ENCODE results near the gene GFOD1.

The GFOD1 gene

GRCh38 chr6:13378669-13379590, 108.5 kb downstream of the GFOD1 start:
- H3K79me2 ChIP-seq (ENCODE audit: control insufficient read depth, insufficient read depth, low read length), result no peaks in the 10 kb centered on the region
- no peak overlapping the region for H4K8ac ChIP-seq (ENCODE audit: low read depth, low read length)
- H3K79me1 ChIP-seq (ENCODE audit: low read length), result no peaks in the 10 kb centered on the region
- no peak overlapping the region for H3K9ac ChIP-seq (ENCODE audit: low read length)
- no peak overlapping the region for H2BK5ac ChIP-seq (ENCODE audit: low read length)
- H3K18ac ChIP-seq (ENCODE audit: low read length), result no peak overlapping the region
- H2BK15ac ChIP-seq (replicated peaks; ENCODE audit: low read depth), result no peak overlapping the region
- H3K4ac ChIP-seq (ENCODE audit: low read depth, low read length), result no peak overlapping the region
- no peak overlapping the region for H3K23ac ChIP-seq (ENCODE audit: low read length)
- no peak overlapping the region for H3K56ac ChIP-seq (ENCODE audit: low read length)
- no peak overlapping the region for H2BK120ac ChIP-seq (ENCODE audit: low read depth, low read length)
- no CpG with 5 or more reads among the region's 9 CpGs for WGBS (ENCODE audit: extremely low coverage, insufficient coverage, low lambda C conversion rate)
- no peak overlapping the region for H3K27ac ChIP-seq (ENCODE audit: low read depth, low read length)
- no peak overlapping the region for H3K4me3 ChIP-seq (ENCODE audit: low read length)
- peaks cover 1% of the 10 kb centered on the region for H3K4me1 ChIP-seq (ENCODE audit: control insufficient read depth, low read depth, low read length)
- no peaks in the 10 kb centered on the region for H3K27me3 ChIP-seq (ENCODE audit: insufficient read depth, low read length, poor library complexity)
- no peaks in the 10 kb centered on the region for H3K36me3 ChIP-seq (ENCODE audit: control insufficient read depth, insufficient read depth, low read length)
- no peak overlapping the region for H3K4me2 ChIP-seq (ENCODE audit: low read length)
- peak; percentile 51 for DNase-seq
- no peak overlapping the region for H2AK5ac ChIP-seq (ENCODE audit: low read length)
- no peak overlapping the region for H4K5ac ChIP-seq (ENCODE audit: low read length)

GRCh38 chr6:13377054-13377758, 110.2 kb downstream of the GFOD1 start:
- Histone ChIP-seq H3K4ac (ENCODE audit: low read depth, low read length) (no peak overlapping the region), H2BK15ac (replicated peaks; ENCODE audit: low read depth) (no peak overlapping the region), H3K79me1 (ENCODE audit: low read length) (no peaks in the 10 kb centered on the region), H3K27ac (ENCODE audit: low read depth, low read length) (no peak overlapping the region), H3K4me2 (ENCODE audit: low read length) (no peak overlapping the region), H3K18ac (ENCODE audit: low read length) (no peak overlapping the region), H3K23ac (ENCODE audit: low read length) (no peak overlapping the region), H4K5ac (ENCODE audit: low read length) (no peak overlapping the region), H2BK120ac (ENCODE audit: low read depth, low read length) (no peak overlapping the region), H3K27me3 (ENCODE audit: insufficient read depth, low read length, poor library complexity) (no peaks in the 10 kb centered on the region), H3K79me2 (ENCODE audit: control insufficient read depth, insufficient read depth, low read length) (no peaks in the 10 kb centered on the region), H3K9ac (ENCODE audit: low read length) (no peak overlapping the region), H3K4me3 (ENCODE audit: low read length) (no peak overlapping the region), H3K56ac (ENCODE audit: low read length) (no peak overlapping the region), H2AK5ac (ENCODE audit: low read length) (no peak overlapping the region), H2BK5ac (ENCODE audit: low read length) (no peak overlapping the region), H3K4me1 (ENCODE audit: control insufficient read depth, low read depth, low read length) (peaks cover 1% of the 10 kb centered on the region), H3K36me3 (ENCODE audit: control insufficient read depth, insufficient read depth, low read length) (no peaks in the 10 kb centered on the region), H4K8ac (ENCODE audit: low read depth, low read length) (no peak overlapping the region)
- whole genome bisulfite sequencing (ENCODE audit: extremely low coverage, insufficient coverage, low lambda C conversion rate), result no CpG with 5 or more reads among the region's 2 CpGs
- DNase-seq, result no peak

GRCh38 chr6:13375360-13375878, 112.0 kb downstream of the GFOD1 start:
- H2AK5ac ChIP-seq (ENCODE audit: low read length), result no peak overlapping the region

GRCh38 chr6:13373919-13374318, 113.5 kb downstream of the GFOD1 start:
- no peak overlapping the region for H3K4me2 ChIP-seq (ENCODE audit: low read length)
- no peak overlapping the region for H2BK5ac ChIP-seq (ENCODE audit: low read length)
- no peak overlapping the region for H3K56ac ChIP-seq (ENCODE audit: low read length)
- no peaks in the 10 kb centered on the region for H3K27me3 ChIP-seq (ENCODE audit: insufficient read depth, low read length, poor library complexity)
- H2BK15ac ChIP-seq (replicated peaks; ENCODE audit: low read depth), result no peak overlapping the region
- DNase-seq, result no peak
- H3K79me1 ChIP-seq (ENCODE audit: low read length), result no peaks in the 10 kb centered on the region
- H3K18ac ChIP-seq (ENCODE audit: low read length), result no peak overlapping the region
- no peak overlapping the region for H2BK120ac ChIP-seq (ENCODE audit: low read depth, low read length)
- no peaks in the 10 kb centered on the region for H3K79me2 ChIP-seq (ENCODE audit: control insufficient read depth, insufficient read depth, low read length)
- no peak overlapping the region for H3K27ac ChIP-seq (ENCODE audit: low read depth, low read length)
- no peak overlapping the region for H4K8ac ChIP-seq (ENCODE audit: low read depth, low read length)
- no CpG with 5 or more reads among the region's 1 CpG for WGBS (ENCODE audit: extremely low coverage, insufficient coverage, low lambda C conversion rate)
- H3K36me3 ChIP-seq (ENCODE audit: control insufficient read depth, insufficient read depth, low read length), result no peaks in the 10 kb centered on the region
- H3K4ac ChIP-seq (ENCODE audit: low read depth, low read length), result no peak overlapping the region
- no peaks in the 10 kb centered on the region for H3K4me1 ChIP-seq (ENCODE audit: control insufficient read depth, low read depth, low read length)
- H3K23ac ChIP-seq (ENCODE audit: low read length), result no peak overlapping the region
- no peak overlapping the region for H3K9ac ChIP-seq (ENCODE audit: low read length)
- H4K5ac ChIP-seq (ENCODE audit: low read length), result no peak overlapping the region
- H3K4me3 ChIP-seq (ENCODE audit: low read length), result no peak overlapping the region
- no peak overlapping the region for H2AK5ac ChIP-seq (ENCODE audit: low read length)

More at GRCh38 chr6:13375360-13375878, 112.0 kb downstream of the GFOD1 start:
- Histone ChIP-seq H2BK15ac (replicated peaks; ENCODE audit: low read depth) (no peak overlapping the region), H3K36me3 (ENCODE audit: control insufficient read depth, insufficient read depth, low read length) (no peaks in the 10 kb centered on the region), H3K4ac (ENCODE audit: low read depth, low read length) (no peak overlapping the region), H3K23ac (ENCODE audit: low read length) (no peak overlapping the region), H3K9ac (ENCODE audit: low read length) (no peak overlapping the region), H3K79me2 (ENCODE audit: control insufficient read depth, insufficient read depth, low read length) (no peaks in the 10 kb centered on the region), H2BK120ac (ENCODE audit: low read depth, low read length) (no peak overlapping the region), H3K27ac (ENCODE audit: low read depth, low read length) (no peak overlapping the region), H3K56ac (ENCODE audit: low read length) (no peak overlapping the region), H3K18ac (ENCODE audit: low read length) (no peak overlapping the region), H3K79me1 (ENCODE audit: low read length) (no peaks in the 10 kb centered on the region), H3K4me3 (ENCODE audit: low read length) (no peak overlapping the region), H2BK5ac (ENCODE audit: low read length) (no peak overlapping the region), H3K27me3 (ENCODE audit: insufficient read depth, low read length, poor library complexity) (no peaks in the 10 kb centered on the region), H4K5ac (ENCODE audit: low read length) (no peak overlapping the region), H3K4me1 (ENCODE audit: control insufficient read depth, low read depth, low read length) (no peaks in the 10 kb centered on the region), H4K8ac (ENCODE audit: low read depth, low read length) (no peak overlapping the region), H3K4me2 (ENCODE audit: low read length) (no peak overlapping the region)
- DNase-seq, result no peak
- no CpG with 5 or more reads among the region's 9 CpGs for WGBS (ENCODE audit: extremely low coverage, insufficient coverage, low lambda C conversion rate)

- Histone ChIP-seq H3K18ac (ENCODE audit: low read length) (no peak overlapping the region), H3K4me3 (ENCODE audit: low read length) (no peak overlapping the region), H3K79me2 (ENCODE audit: control insufficient read depth, insufficient read depth, low read length) (no peaks in the 10 kb centered on the region), H3K36me3 (ENCODE audit: control insufficient read depth, insufficient read depth, low read length) (no peaks in the 10 kb centered on the region), H3K4me2 (ENCODE audit: low read length) (no peak overlapping the region), H3K79me1 (ENCODE audit: low read length) (no peaks in the 10 kb centered on the region), H3K27me3 (ENCODE audit: insufficient read depth, low read length, poor library complexity) (no peaks in the 10 kb centered on the region), H2BK120ac (ENCODE audit: low read depth, low read length) (no peak overlapping the region), H4K8ac (ENCODE audit: low read depth, low read length) (no peak overlapping the region), H3K9ac (ENCODE audit: low read length) (no peak overlapping the region), H3K23ac (ENCODE audit: low read length) (no peak overlapping the region), H3K56ac (ENCODE audit: low read length) (no peak overlapping the region), H2BK5ac (ENCODE audit: low read length) (no peak overlapping the region), H4K5ac (ENCODE audit: low read length) (no peak overlapping the region), H3K27ac (ENCODE audit: low read depth, low read length) (no peak overlapping the region), H3K4ac (ENCODE audit: low read depth, low read length) (no peak overlapping the region), H3K4me1 (ENCODE audit: control insufficient read depth, low read depth, low read length) (no peaks in the 10 kb centered on the region), H2BK15ac (replicated peaks; ENCODE audit: low read depth) (no peak overlapping the region), H2AK5ac (ENCODE audit: low read length) (no peak overlapping the region)
- no CpG with 5 or more reads among the region's 1 CpG for WGBS (ENCODE audit: extremely low coverage, insufficient coverage, low lambda C conversion rate)
- no peak for DNase-seq
Measured at GRCh38 chr6:13373488-13373886, 113.9 kb downstream of the GFOD1 start.

All from mesendoderm (in vitro differentiated cells).